PC-3 (cell line): ENCODE results near the gene WNK2. TPM values are rescaled to one million over a fixed set of nuclear protein-coding genes. Genes with fewer than 3 reads are reported as not detected.

Experiments
- ATAC-seq: fragments of 200-7000 bp; cut with Tn5 transposase; 2 replicates; pipeline ENCODE4 v1.9.1; 2020; ENCODE audit warnings: mild to moderate bottlenecking, moderate library complexity
- BruUV-seq: library from RNA; stranded (reverse); fragments of 400-500 nt; replicated peaks from 2 replicates; lab custom pipeline; 2021; lab: Mats Ljungman, UMichigan
- CTCF ChIA-PET: fragments of 300-600 bp; sonication (Branson Sonifier 250); formaldehyde crosslinking; loops from one replicate; lab custom pipeline; 2022; ENCODE audit warnings: antibody characterized with exemption; lab: Charles Lee
- POLR2A ChIA-PET: fragments of 300-600 bp; sonication (Branson Sonifier 250); formaldehyde crosslinking; loops from one replicate; lab custom pipeline; 2022; ENCODE audit warnings: antibody characterized with exemption; ENCODE audit not compliant: unreplicated experiment; lab: Charles Lee
- DNase-seq: peaks from one replicate; pipeline ENCODE4 v3.0.0-alpha.2; 2015
- H2AFZ ChIP-seq: fragments of 300-600 bp; sonication (generic); 2 replicates; pipeline ENCODE4 v1.6.0; 2016; ENCODE audit warnings: antibody characterized with exemption, low read length
- H3F3A ChIP-seq: fragments of 300-600 bp; sonication (generic); one replicate; pipeline ENCODE4 v1.6.0; 2017; ENCODE audit warnings: antibody characterized with exemption, low read length, control low read depth, mild to moderate bottlenecking; ENCODE audit not compliant: unreplicated experiment
- H3K27ac ChIP-seq: fragments of 300-600 bp; sonication (generic); 2 replicates; pipeline ENCODE4 v1.5.1; 2016; ENCODE audit warnings: mild to moderate bottlenecking, low read length
- H3K27me3 ChIP-seq: fragments of 300-600 bp; sonication (generic); 2 replicates; pipeline ENCODE4 v1.6.1; 2016; ENCODE audit warnings: low read length, mixed read lengths
- H3K36me3 ChIP-seq: fragments of 300-600 bp; sonication (generic); 2 replicates; pipeline ENCODE4 v1.6.1; 2016; ENCODE audit warnings: low read depth, mixed run types, low read length, mixed read lengths
- H3K4me1 ChIP-seq: fragments of 300-600 bp; sonication (generic); 2 replicates; pipeline ENCODE4 v1.5.1; 2016; ENCODE audit warnings: low read length; ENCODE audit not compliant: insufficient read depth
- H3K4me2 ChIP-seq: fragments of 300-600 bp; sonication (generic); 2 replicates; pipeline ENCODE4 v1.6.0; 2016; ENCODE audit warnings: low read length
- H3K4me3 ChIP-seq: fragments of 300-600 bp; sonication (generic); 2 replicates; pipeline ENCODE4 v1.5.1; 2016; ENCODE audit warnings: mild to moderate bottlenecking, low read length, mixed read lengths
- H3K79me2 ChIP-seq: fragments of 300-600 bp; sonication (generic); 2 replicates; pipeline ENCODE4 v1.6.1; 2017; ENCODE audit warnings: low read length, mixed read lengths
- H3K9ac ChIP-seq: fragments of 300-600 bp; sonication (generic); 2 replicates; pipeline ENCODE4 v1.6.0; 2016; ENCODE audit warnings: mild to moderate bottlenecking, low read length
- H3K9me2 ChIP-seq: fragments of 300-600 bp; sonication (generic); replicated peaks from 2 replicates; pipeline ENCODE4 v1.6.1; 2016; ENCODE audit warnings: mixed run types, low read length, mixed read lengths
- H3K9me3 ChIP-seq: fragments of 300-600 bp; sonication (generic); 2 replicates; pipeline ENCODE4 v1.6.1; 2016; ENCODE audit warnings: low read length, mixed read lengths
- H4K20me1 ChIP-seq: fragments of 300-600 bp; sonication (generic); 2 replicates; pipeline ENCODE4 v1.6.1; 2016; ENCODE audit warnings: low read length, mixed read lengths
- EZH2 ChIP-seq: fragments of 300-600 bp; sonication (generic); IDR thresholded peaks from one replicate; pipeline ENCODE4 v1.6.1; 2017; ENCODE audit warnings: antibody characterized with exemption, mild to moderate bottlenecking, low read length; ENCODE audit not compliant: unreplicated experiment
- EZH2phosphoT487 ChIP-seq: fragments of 300-600 bp; sonication (generic); IDR thresholded peaks from 2 replicates; pipeline ENCODE4 v1.6.1; 2018; ENCODE audit warnings: mild to moderate bottlenecking, antibody characterized with exemption, low read length, borderline replicate concordance
- intact Hi-C: fragments of 100-400 bp; cut with micrococcal nuclease; formaldehyde crosslinking; loops from 2 replicates; pipeline ENCODE4 v1.9.0; 2023
- total RNA-seq: library from RNA; depleted of rRNA; stranded (reverse); fragments of >200 nt; gene quantifications from 2 replicates; pipeline ENCODE4 v1.2.3, GENCODE V29; 2014
- TF ChIP-seq, protein P1 (sequence below): fragments of 300-600 bp; sonication (generic); conservative IDR thresholded peaks from 2 replicates; pipeline ENCODE4 v1.5.1; 2017; ENCODE audit warnings: antibody characterized with exemption, low read depth, mild to moderate bottlenecking, low read length

The WNK2 gene
- total RNA-seq, 1 experiment from 2014 or later: 11.7 TPM

GRCh38 chr9:93226819-93227218, 42.9 kb downstream of the WNK2 start:
- CTCF ChIA-PET: no interaction called here
- no peak for DNase-seq
- Histone ChIP-seq H3K9ac (no peak overlapping the region), H3F3A (no peaks in the 10 kb centered on the region), H4K20me1 (no peaks in the 10 kb centered on the region), H3K4me1 (peaks cover 34% of the 10 kb centered on the region), H3K79me2 (peaks cover 46% of the 10 kb centered on the region), H3K27me3 (no peaks in the 10 kb centered on the region), H3K9me3 (no peaks in the 10 kb centered on the region), H3K4me3 (no peak overlapping the region), H3K27ac (no peak overlapping the region), H2AFZ (no peak overlapping the region), H3K36me3 (no peaks in the 10 kb centered on the region), H3K9me2 (no peaks in the 10 kb centered on the region), H3K4me2 (no peak overlapping the region)
- ATAC-seq: no peak
- POLR2A ChIA-PET: no interaction called here
- TF ChIP-seq EZH2phosphoT487: no peak
- intact Hi-C loops: no loop called here
- no TSS peak for BruUV-seq

DNA sequence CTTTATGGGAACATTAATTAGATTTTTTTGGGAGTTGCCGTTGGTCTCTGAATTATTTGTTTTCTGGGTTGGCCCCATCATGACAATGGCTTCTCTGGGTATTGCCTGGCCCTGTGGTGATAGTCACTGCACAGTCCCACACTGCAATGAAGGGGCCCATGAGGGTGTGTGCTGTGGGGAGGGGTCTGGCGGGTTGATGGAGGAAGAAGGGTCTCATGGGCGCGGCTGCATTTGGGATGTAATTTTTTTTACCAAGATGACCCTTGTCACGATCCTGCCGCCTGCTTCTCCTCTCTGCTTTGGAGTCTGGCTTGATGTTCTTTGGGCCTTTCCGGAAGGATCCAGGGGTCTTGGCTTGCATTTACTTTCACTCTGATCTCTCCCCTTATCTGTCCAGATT, 44.1 kb downstream of the WNK2 start:
- ATAC-seq: no peak
- TF ChIP-seq EZH2 (no peak), EZH2phosphoT487 (no peak)
- TF ChIP-seq, protein P1, sequence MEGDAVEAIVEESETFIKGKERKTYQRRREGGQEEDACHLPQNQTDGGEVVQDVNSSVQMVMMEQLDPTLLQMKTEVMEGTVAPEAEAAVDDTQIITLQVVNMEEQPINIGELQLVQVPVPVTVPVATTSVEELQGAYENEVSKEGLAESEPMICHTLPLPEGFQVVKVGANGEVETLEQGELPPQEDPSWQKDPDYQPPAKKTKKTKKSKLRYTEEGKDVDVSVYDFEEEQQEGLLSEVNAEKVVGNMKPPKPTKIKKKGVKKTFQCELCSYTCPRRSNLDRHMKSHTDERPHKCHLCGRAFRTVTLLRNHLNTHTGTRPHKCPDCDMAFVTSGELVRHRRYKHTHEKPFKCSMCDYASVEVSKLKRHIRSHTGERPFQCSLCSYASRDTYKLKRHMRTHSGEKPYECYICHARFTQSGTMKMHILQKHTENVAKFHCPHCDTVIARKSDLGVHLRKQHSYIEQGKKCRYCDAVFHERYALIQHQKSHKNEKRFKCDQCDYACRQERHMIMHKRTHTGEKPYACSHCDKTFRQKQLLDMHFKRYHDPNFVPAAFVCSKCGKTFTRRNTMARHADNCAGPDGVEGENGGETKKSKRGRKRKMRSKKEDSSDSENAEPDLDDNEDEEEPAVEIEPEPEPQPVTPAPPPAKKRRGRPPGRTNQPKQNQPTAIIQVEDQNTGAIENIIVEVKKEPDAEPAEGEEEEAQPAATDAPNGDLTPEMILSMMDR: no peak

GRCh38 chr9:93228453-93228852, 44.5 kb downstream of the WNK2 start:
- H3K9ac ChIP-seq: no peak overlapping the region
- no peaks in the 10 kb centered on the region for H4K20me1 ChIP-seq
- no peaks in the 10 kb centered on the region for H3F3A ChIP-seq
- POLR2A ChIA-PET: no interaction called here
- H2AFZ ChIP-seq: no peak overlapping the region
- no TSS peak for BruUV-seq
- no peaks in the 10 kb centered on the region for H3K9me3 ChIP-seq
- CTCF ChIA-PET: no interaction called here
- intact Hi-C loops: no loop called here
- no peaks in the 10 kb centered on the region for H3K36me3 ChIP-seq
- no peak for DNase-seq
- H3K27me3 ChIP-seq: no peaks in the 10 kb centered on the region
- H3K9me2 ChIP-seq: no peaks in the 10 kb centered on the region
- TF ChIP-seq, protein P1: no peak
- TF ChIP-seq EZH2phosphoT487: no peak
- no peak for TF ChIP-seq EZH2
- no peak overlapping the region for H3K4me2 ChIP-seq
- H3K79me2 ChIP-seq: peaks cover 40% of the 10 kb centered on the region
- H3K27ac ChIP-seq: no peak overlapping the region
- peaks cover 20% of the 10 kb centered on the region for H3K4me1 ChIP-seq
- no peak for ATAC-seq
- H3K4me3 ChIP-seq: no peak overlapping the region

More for the DNA sequence above, 44.1 kb downstream of the WNK2 start:
- CTCF ChIA-PET: no interaction called here
- no peak overlapping the region for H3K27ac ChIP-seq
- BruUV-seq: no TSS peak
- H4K20me1 ChIP-seq: no peaks in the 10 kb centered on the region
- no peaks in the 10 kb centered on the region for H3K36me3 ChIP-seq
- H3F3A ChIP-seq: no peaks in the 10 kb centered on the region
- peaks cover 22% of the 10 kb centered on the region for H3K4me1 ChIP-seq
- H3K4me3 ChIP-seq: no peak overlapping the region
- POLR2A ChIA-PET: no interaction called here
- no peaks in the 10 kb centered on the region for H3K9me2 ChIP-seq
- H3K79me2 ChIP-seq: peaks cover 40% of the 10 kb centered on the region
- intact Hi-C loops: no loop called here
- no peak overlapping the region for H3K9ac ChIP-seq
- H3K9me3 ChIP-seq: no peaks in the 10 kb centered on the region
- H3K4me2 ChIP-seq: no peak overlapping the region
- DNase-seq: no peak
- no peak overlapping the region for H2AFZ ChIP-seq
- no peaks in the 10 kb centered on the region for H3K27me3 ChIP-seq
